Forelimb muscle (tissue), 1 donor: ENCODE data around the gene SMIM29. TPM values are rescaled to one million over a fixed set of nuclear protein-coding genes. Genes with fewer than 3 reads are reported as not detected.

ENCODE experiments used
- polyA plus RNA-seq: library from polyadenylated mRNA; unstranded; fragments of 120-200 nt; gene quantifications from one replicate; pipeline ENCODE4 v1.2.1, GENCODE V29; 2013; ENCODE audit not compliant: insufficient read length

The SMIM29 gene
- polyA plus RNA-seq, 1 donor, result 7.6 TPM

Other genes with a start within 250 kb of the SMIM29 start
- 2.2 TPM for gene GRM4, start 102.9 kb downstream of the SMIM29 start, polyA plus RNA-seq
- gene HMGA1, start 12.1 kb downstream of the SMIM29 start, polyA plus RNA-seq, result 110 TPM
- gene NUDT3, start 143.7 kb upstream of the SMIM29 start, polyA plus RNA-seq, result 29.6 TPM
- 1,953 TPM for gene RPS10, start 177.1 kb upstream of the SMIM29 start, polyA plus RNA-seq
- 1.1 TPM for gene PACSIN1, start 217.1 kb upstream of the SMIM29 start, polyA plus RNA-seq